ENCODE measurements around the gene TCP10L.
"Not testable (repeated sequence)": the region's sequence is repeated elsewhere in the genome, so short reads cannot be mapped to it uniquely, and the experiment has no call there.

DNA sequence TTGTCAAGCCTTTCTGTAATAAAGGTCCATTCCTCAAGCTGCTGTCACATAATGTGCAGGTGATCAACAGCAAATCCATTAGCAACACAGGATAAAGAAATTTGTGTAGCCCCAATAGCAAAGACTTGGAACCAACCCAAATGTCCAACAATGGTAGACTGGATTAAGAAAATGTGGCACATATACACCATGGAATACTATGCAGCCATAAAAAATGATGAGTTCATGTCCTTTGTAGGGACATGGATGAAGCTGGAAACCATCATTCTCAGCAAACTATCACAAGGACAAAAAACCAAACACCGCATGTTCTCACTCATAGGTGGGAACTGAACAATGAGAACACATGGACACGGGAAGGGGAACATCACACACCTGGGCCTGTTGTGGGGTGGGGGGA lies 42.3 kb downstream of the TCP10L start:
- TF ChIP-seq POLR2A (IDR thresholded peaks at IDR 0.05; ENCODE audit: control extremely low read depth in 1 of 2, low read depth in 2 of 2, low read length in 2 of 2); CREB1 (IDR thresholded peaks at IDR 0.05); EP300 (IDR thresholded peaks at IDR 0.05; ENCODE audit: borderline replicate concordance in 1 of 2, low read depth in 2 of 2, low read length in 2 of 2); POLR2AphosphoS5 (IDR thresholded peaks at IDR 0.05; ENCODE audit: low read depth, low read length); JUN (IDR thresholded peaks at IDR 0.05; ENCODE audit: low read depth, low read length); MAX (IDR thresholded peaks at IDR 0.05): not testable (repeated sequence)

Measured in H1 (cell line).